Panc1 (cell line): ENCODE results near the gene STRA6. TPM values are rescaled to one million over a fixed set of nuclear protein-coding genes. Genes with fewer than 3 reads are reported as not detected.
"Not testable (repeated sequence)": the region's sequence is repeated elsewhere in the genome, so short reads cannot be mapped to it uniquely, and the experiment has no call there.

ENCODE experiments used
- ATAC-seq: fragments of 200-7000 bp; cut with Tn5 transposase; 2 replicates; pipeline ENCODE4 v1.9.1; 2020; ENCODE audit warnings: mild to moderate bottlenecking, moderate library complexity
- BruUV-seq: library from RNA; stranded (reverse); fragments of 400-500 nt; replicated peaks from 2 replicates; lab custom pipeline; 2021; lab: Mats Ljungman, UMichigan
- CTCF ChIA-PET: fragments of 300-600 bp; sonication (Branson Sonifier 250); formaldehyde crosslinking; loops from one replicate; lab custom pipeline; 2022; ENCODE audit warnings: antibody characterized with exemption; lab: Charles Lee
- POLR2A ChIA-PET: fragments of 300-600 bp; sonication (Branson Sonifier 250); formaldehyde crosslinking; loops from one replicate; lab custom pipeline; 2022; ENCODE audit warnings: antibody characterized with exemption; lab: Charles Lee
- DNase-seq: peaks from one replicate; pipeline ENCODE4 v3.0.0-alpha.2; 2010; ENCODE audit warnings: low read depth, low spot score
- H3K27ac ChIP-seq: 2 replicates; pipeline ENCODE4 v1.5.1; 2011; ENCODE audit warnings: mild to moderate bottlenecking, low read length, inconsistent platforms
- H3K27me3 ChIP-seq: fragments of 200-500 bp; sonication (Bioruptor generic); 2 replicates; pipeline ENCODE4 v1.6.0; 2014; ENCODE audit warnings: low read length, inconsistent platforms; ENCODE audit not compliant: control insufficient read depth, insufficient read depth
- H3K36me3 ChIP-seq: fragments of 200-500 bp; sonication (Bioruptor generic); 2 replicates; pipeline ENCODE4 v1.5.1; 2014; ENCODE audit warnings: inconsistent platforms, mild to moderate bottlenecking, low read length, moderate library complexity; ENCODE audit not compliant: control insufficient read depth, insufficient read depth
- H3K4me1 ChIP-seq: 2 replicates; pipeline ENCODE4 v1.5.1; 2011; ENCODE audit warnings: inconsistent platforms, mild to moderate bottlenecking, low read length, moderate library complexity; ENCODE audit not compliant: control insufficient read depth, insufficient read depth
- H3K4me3 ChIP-seq, 2 experiments: 2 replicates each; pipeline ENCODE4 v1.5.1; 2011 to 2012; ENCODE audit warnings: low read depth in 2 of 2, low read length in 2 of 2, mild to moderate bottlenecking in 2 of 2, inconsistent platforms in 1 of 2, moderate library complexity in 1 of 2
- H3K9me3 ChIP-seq: fragments of 200-500 bp; sonication (Bioruptor generic); 2 replicates; pipeline ENCODE4 v1.5.1; 2014; ENCODE audit warnings: low read depth, mild to moderate bottlenecking, inconsistent platforms, low read length, moderate library complexity; ENCODE audit not compliant: control insufficient read depth, insufficient read depth
- CTCF ChIP-seq: fragments of 450-650 bp; IDR thresholded peaks from 2 replicates; pipeline ENCODE4 v1.5.1; 2017; ENCODE audit warnings: mild to moderate bottlenecking
- REST ChIP-seq, 2 experiments: IDR thresholded peaks; 2 replicates each; pipeline ENCODE4 v1.6.1; 2011 to 2012; ENCODE audit warnings: low read depth in 2 of 2, control low read depth in 1 of 2, low read length in 1 of 2, mild to moderate bottlenecking in 1 of 2, moderate library complexity in 1 of 2; ENCODE audit not compliant: insufficient read depth in 1 of 2
- SIN3A ChIP-seq: IDR thresholded peaks from 2 replicates; pipeline ENCODE4 v1.6.1; 2012; ENCODE audit warnings: low read depth, mild to moderate bottlenecking, low read length, moderate library complexity, borderline replicate concordance; ENCODE audit not compliant: insufficient read depth
- in situ Hi-C: cut with HindIII; loops from 2 replicates; pipeline ENCODE4 v1.10.0; 2016; ENCODE audit warnings: low sequenced_read_pairs, low pct_unique_long_range_greater_than_20kb
- intact Hi-C: fragments of 100-400 bp; cut with micrococcal nuclease; formaldehyde crosslinking; loops from one replicate; pipeline ENCODE4 v1.10.0; 2022; ENCODE audit not compliant: unreplicated experiment
- total RNA-seq: library from RNA; stranded (reverse); gene quantifications from one replicate; pipeline ENCODE4 v1.2.1, GENCODE V29; 2021; ENCODE audit not compliant: unreplicated experiment

STRA6 gene
- total RNA-seq, 1 experiment from 2014 or later = 1.1 TPM

- ATAC-seq (no peak), DNase-seq (no peak)
- 0 out of 2 replicates have a peak, but pooled peaks cover 2% of the 10 kb centered on the region for H3K27me3 ChIP-seq
- H3K4me1 ChIP-seq = no peaks in the 10 kb centered on the region
- no peaks in the 10 kb centered on the region for H3K36me3 ChIP-seq
- intact Hi-C loops (no loop called here), in situ Hi-C loops (no loop called here)
- no peak overlapping the region for H3K27ac ChIP-seq
- TF ChIP-seq REST (IDR thresholded peaks at IDR 0.05; ENCODE audit: insufficient read depth in 1 of 2, low read depth in 2 of 2, low read length in 1 of 2) = no peak
- TF ChIP-seq SIN3A = no peak
- no peak for TF ChIP-seq CTCF
- POLR2A ChIA-PET = no interaction called here
- BruUV-seq = no TSS peak
- no peak overlapping the region for H3K4me3 ChIP-seq
- H3K9me3 ChIP-seq = no peaks in the 10 kb centered on the region
- CTCF ChIA-PET = no interaction called here
Measured at GRCh38 chr15:74165461-74165860, 37.1 kb downstream of the STRA6 start.

- H3K36me3 ChIP-seq, H3K27me3 ChIP-seq, ATAC-seq, BruUV-seq, H3K27ac ChIP-seq, H3K4me3 ChIP-seq, intact Hi-C loops, in situ Hi-C loops, H3K9me3 ChIP-seq, H3K4me1 ChIP-seq, CTCF ChIA-PET, DNase-seq, POLR2A ChIA-PET: not testable (repeated sequence)
Measured at GRCh38 chr15:74162195-74162536, 40.4 kb downstream of the STRA6 start.

- H3K4me1 ChIP-seq, H3K9me3 ChIP-seq, H3K27ac ChIP-seq, POLR2A ChIA-PET, BruUV-seq, H3K4me3 ChIP-seq, ATAC-seq, CTCF ChIA-PET, in situ Hi-C loops, DNase-seq, H3K36me3 ChIP-seq, intact Hi-C loops, H3K27me3 ChIP-seq: not testable (repeated sequence)
Measured at GRCh38 chr15:74160390-74160789, 42.2 kb downstream of the STRA6 start.
